Measurements from ENCODE around the gene ARMH4. TPM values are rescaled to one million over a fixed set of nuclear protein-coding genes. Genes with fewer than 3 reads are reported as not detected.

The ARMH4 gene
- total RNA-seq, 1 experiment from 2014 or later, result 42.6 TPM

- H2BK15ac ChIP-seq (ENCODE audit: low read depth, low read length), result no peak overlapping the region
- no peak overlapping the region for H2BK120ac ChIP-seq (ENCODE audit: low read depth, low read length, poor library complexity, severe bottlenecking)
- H3K4ac ChIP-seq (ENCODE audit: low read depth, low read length), result no peak overlapping the region
- H3K9me3 Mint-ChIP-seq, result no peaks in the 10 kb centered on the region
- H3K4me3 Mint-ChIP-seq, result no peak overlapping the region
- no peak overlapping the region for H3K56ac ChIP-seq (ENCODE audit: insufficient read length, low read depth, low read length)
- H4K8ac ChIP-seq (replicated peaks; ENCODE audit: insufficient read length, low read depth, low read length), result no peak overlapping the region
- H2AFZ ChIP-seq (ENCODE audit: low read length), result no peak overlapping the region
- no CpG with 5 or more reads among the region's 1 CpG for WGBS (ENCODE audit: extremely low coverage, insufficient read length, low lambda C conversion rate)
- no peaks in the 10 kb centered on the region for H3K23me2 ChIP-seq (ENCODE audit: insufficient read length, low read depth, low read length, poor library complexity, severe bottlenecking)
- no peak overlapping the region for H2BK20ac ChIP-seq (ENCODE audit: low read depth, low read length, poor library complexity, severe bottlenecking)
- H3K79me1 ChIP-seq (ENCODE audit: insufficient read depth, low read depth, low read length, poor library complexity, severe bottlenecking), result no peaks in the 10 kb centered on the region
- no peak overlapping the region for H3K9ac ChIP-seq (ENCODE audit: extremely low read depth, insufficient read length, low read length)
- H2AK5ac ChIP-seq (ENCODE audit: insufficient read length, low read length), result no peak overlapping the region
- no peaks in the 10 kb centered on the region for H3K36me3 Mint-ChIP-seq (ENCODE audit: insufficient read depth in 1 of 3, low read depth in 3 of 3)
- no peak overlapping the region for H4K91ac ChIP-seq (ENCODE audit: insufficient read length, low read depth, low read length)
- H2BK5ac ChIP-seq (ENCODE audit: insufficient read length, low read length), result no peak overlapping the region
- no peaks in the 10 kb centered on the region for H3K79me2 ChIP-seq (ENCODE audit: insufficient read depth, low read length)
- no peak for TF ChIP-seq CTCF (conservative IDR thresholded peaks at IDR 0.05)
- H3K4me1 Mint-ChIP-seq, result no peaks in the 10 kb centered on the region
- H3K4me2 ChIP-seq (ENCODE audit: insufficient read depth, insufficient read length, low read length), result no peak overlapping the region
- no peak overlapping the region for H3K14ac ChIP-seq (ENCODE audit: insufficient read depth, low read length)
- H4K5ac ChIP-seq (ENCODE audit: insufficient read length, low read depth, low read length), result no peak overlapping the region
- H3K27me3 ChIP-seq (ENCODE audit: insufficient read depth, low read length), result no peaks in the 10 kb centered on the region
- no peak overlapping the region for H3K23ac ChIP-seq (ENCODE audit: insufficient read length, low read depth, low read length)
- no peak overlapping the region for H3T11ph ChIP-seq (ENCODE audit: low read length)
- DNase-seq, result no peak
- no peak overlapping the region for H3K18ac ChIP-seq (ENCODE audit: insufficient read length, low read depth, low read length)
- H3K27me3 Mint-ChIP-seq (ENCODE audit: low read depth), result no peaks in the 10 kb centered on the region
- no peak overlapping the region for H3K27ac ChIP-seq (ENCODE audit: insufficient read length, low read depth, low read length)
- H3K4me1 ChIP-seq (ENCODE audit: insufficient read depth, low read length), result no peaks in the 10 kb centered on the region
- no peak overlapping the region for H3K27ac Mint-ChIP-seq
- no peak overlapping the region for H2BK12ac ChIP-seq (ENCODE audit: insufficient read length, low read depth, low read length)
- H4K20me1 ChIP-seq (ENCODE audit: control insufficient read depth, insufficient read depth, insufficient read length), result no peaks in the 10 kb centered on the region
- no peaks in the 10 kb centered on the region for H3K9me3 ChIP-seq (ENCODE audit: control insufficient read depth, low read depth, low read length)
Observed at GRCh38 chr14:58107041-58107440, 45.0 kb downstream of the ARMH4 start.

All from H9 (cell line).